Heart left ventricle (tissue), 13 donors: ENCODE data around the gene TTI1.

Experiments used
- CTCF ChIP-seq, 12 donors: fragments of 200-600 bp; sonication (generic) in 4 of 12; IDR thresholded peaks; one replicate each; pipeline versions ENCODE4 v1.5.0 to v1.8.0; 2018 to 2022; ENCODE audit warnings: antibody characterized with exemption in 12 of 12, mild to moderate bottlenecking in 5 of 12
- POLR2A ChIP-seq, 2 donors: fragments of 450-650 bp; IDR thresholded peaks; one replicate each; pipeline ENCODE4 v1.6.1; 2017; ENCODE audit warnings: antibody characterized with exemption in 2 of 2, mild to moderate bottlenecking in 2 of 2, moderate library complexity in 2 of 2
- donor health status: ischemic (EF 13 %, LVEDD 7.1; RV severe dilation, severe dysfunction).
- donor health status: DM: no; HTN: yes; CAD: no.
- donor health status: DM: no; HTN: no; CAD: no.
- donor health status: ischemic (EF 25% LVEDD 6.9; RV normal size, moderate dysfunction).
- donor health status: ischemic (EF 25% LVEDD 5.7; RV mildly dilated, moderate dysfunction).
- donor health status: ischemic (EF 35%, LVEDD 5.7; RV mildly dilated, moderate dysfunction).
- donor health status: nonischemic (EF 11% LVEDD 7.7; RV severe dilation, severe dysfunction).
- donor health status: DM: yes; HTN: yes; CAD: no.
- donor health status: PGD.
- donor health status: ischemic (EF 29% LVEDD 5.4; RV normal size, mild dysfunction).
- donor health status: nonischemic (EF 23%, LVEDD 6.1; RV moderate dilation, normal function).

GRCh38 chr20:38007526-38007925 lies 25.7 kb downstream of the TTI1 start:
- TF ChIP-seq CTCF (IDR thresholded peaks at IDR 0.05): no peak
- TF ChIP-seq POLR2A (IDR thresholded peaks at IDR 0.05): no peak
